Fibroblast of pulmonary artery (primary cell): ENCODE data around the gene PSTPIP1.

Source experiments
- DNase-seq: peaks from one replicate; pipeline ENCODE4 v3.0.0-alpha.2; 2010; ENCODE audit warnings: low read depth
- H3K4me3 ChIP-seq: replicated peaks from 2 replicates; pipeline ENCODE4 v1.5.1; 2011; ENCODE audit warnings: low read depth, mild to moderate bottlenecking, control low read depth, low read length, moderate library complexity
- CTCF ChIP-seq: IDR thresholded peaks from 2 replicates; pipeline ENCODE4 v1.5.1; 2011; ENCODE audit warnings: mild to moderate bottlenecking, control low read depth, low read length, inconsistent platforms; ENCODE audit errors: missing control alignments

The PSTPIP1 gene

GRCh38 chr15:77071305-77072223, 76.6 kb downstream of the PSTPIP1 start:
- no peak for DNase-seq
- TF ChIP-seq CTCF = no peak
- H3K4me3 ChIP-seq = no peak overlapping the region

- no peak for DNase-seq
- no peak for TF ChIP-seq CTCF
Measured at GRCh38 chr15:77074350-77074749, 79.4 kb downstream of the PSTPIP1 start.

GRCh38 chr15:77075528-77075927, 80.6 kb downstream of the PSTPIP1 start:
- TF ChIP-seq CTCF = no peak
- H3K4me3 ChIP-seq = no peak overlapping the region
- no peak for DNase-seq

More at GRCh38 chr15:77074350-77074749, 79.4 kb downstream of the PSTPIP1 start:
- no peak overlapping the region for H3K4me3 ChIP-seq

- H3K4me3 ChIP-seq = no peak overlapping the region
- TF ChIP-seq CTCF = no peak
- no peak for DNase-seq
Measured at GRCh38 chr15:77076323-77076915, 81.5 kb downstream of the PSTPIP1 start.

GRCh38 chr15:77081971-77082370, 87.0 kb downstream of the PSTPIP1 start:
- H3K4me3 ChIP-seq = no peak overlapping the region
- no peak for TF ChIP-seq CTCF
- DNase-seq = no peak

- TF ChIP-seq CTCF = no peak
- DNase-seq = peak; percentile 74
- H3K4me3 ChIP-seq = peak overlapping the region; percentile 29
Measured at GRCh38 chr15:77083381-77084160, 88.6 kb downstream of the PSTPIP1 start.
